GM12801 (cell line): ENCODE data around the gene KIF5C.

Source experiments
- CTCF ChIP-seq: IDR thresholded peaks from one replicate; pipeline ENCODE4 v1.5.1; 2011; ENCODE audit warnings: control low read depth; ENCODE audit not compliant: insufficient read length; ENCODE audit errors: extremely low read depth

Gene KIF5C

GRCh38 chr2:149068225-149068995 lies 193.4 kb downstream of the KIF5C start:
- no peak for TF ChIP-seq CTCF

- TF ChIP-seq CTCF: no peak
Observed at GRCh38 chr2:149068996-149069888, 194.2 kb downstream of the KIF5C start.

- no peak for TF ChIP-seq CTCF
Observed at GRCh38 chr2:149070681-149071320, 195.8 kb downstream of the KIF5C start.

GRCh38 chr2:149075105-149075504 lies 200.1 kb downstream of the KIF5C start:
- TF ChIP-seq CTCF: no peak

GRCh38 chr2:149075853-149076252 lies 200.8 kb downstream of the KIF5C start:
- no peak for TF ChIP-seq CTCF
